DND-41 (cell line): ENCODE data around the gene OPCML.

ENCODE experiments used
- CTCF ChIP-seq: IDR thresholded peaks from 2 replicates; pipeline ENCODE4 v1.5.1; 2012; ENCODE audit warnings: borderline replicate concordance, low read length, moderate library complexity, mild to moderate bottlenecking; ENCODE audit not compliant: poor library complexity, severe bottlenecking; ENCODE audit errors: extremely low read depth
- EZH2 ChIP-seq: IDR thresholded peaks from 3 replicates; pipeline ENCODE4 v1.6.1; 2012; ENCODE audit warnings: borderline replicate concordance, low read depth, mild to moderate bottlenecking, moderate library complexity, low read length, inconsistent platforms; ENCODE audit not compliant: severe bottlenecking

GRCh38 chr11:133498969-133499368 lies 33.3 kb downstream of the OPCML start:
- no peak for TF ChIP-seq CTCF
- TF ChIP-seq EZH2: no peak
